HG03196 (cell line): ENCODE results near the gene KPNA1.

Experiments
- ATAC-seq: cut with Tn5 transposase; IDR thresholded peaks from one replicate; pipeline ENCODE4 v1.9.1; 2021; ENCODE audit not compliant: unreplicated experiment

KPNA1 gene

GRCh38 chr3:122416966-122417365, 97.8 kb downstream of the KPNA1 start:
- no peak for ATAC-seq

- peak; percentile 84 for ATAC-seq
These were observed 98.7 kb downstream of the KPNA1 start, which contains the start of gene WDR5B for GRCh38 chr3:122415762-122416654. WDR5B (minus strand) TSS chr3:122416062; CDS start chr3:122415528, 534 bp downstream.

DNA sequence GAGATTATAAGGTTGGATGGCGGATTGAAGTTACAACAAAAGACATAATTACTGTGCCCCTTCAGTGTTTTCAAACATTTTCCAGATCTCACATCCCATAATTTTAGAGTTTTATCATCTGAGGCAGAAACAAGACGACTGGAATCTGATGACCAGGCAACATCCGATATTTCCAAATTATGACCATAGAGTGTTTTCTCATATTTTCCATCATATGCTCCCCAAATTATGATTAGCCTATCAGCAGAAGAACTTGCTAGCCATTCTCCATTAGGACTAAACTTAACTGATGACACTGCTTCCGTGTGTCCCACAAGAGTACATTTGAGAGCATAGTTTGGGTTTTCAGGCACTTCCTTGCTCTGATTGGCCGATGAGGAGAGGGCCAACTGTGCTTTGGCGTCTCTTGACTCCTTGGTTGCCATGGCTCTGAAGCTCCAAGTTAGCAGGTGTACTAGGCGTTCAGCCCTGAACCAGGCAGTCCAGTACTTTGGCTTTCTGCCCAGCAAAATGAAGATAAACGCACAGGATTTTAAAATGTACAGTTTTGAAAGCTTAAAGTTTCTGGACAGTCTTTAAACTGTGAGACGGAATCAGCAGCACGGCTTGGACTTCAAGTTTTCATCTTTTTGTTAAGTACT, 99.5 kb downstream of the KPNA1 start:
- peak; percentile 41 for ATAC-seq

GRCh38 chr3:122414391-122414790, 100.3 kb downstream of the KPNA1 start:
- no peak for ATAC-seq

- ATAC-seq: no peak
These were observed 104.1 kb downstream of the KPNA1 start for GRCh38 chr3:122410639-122411038.

DNA sequence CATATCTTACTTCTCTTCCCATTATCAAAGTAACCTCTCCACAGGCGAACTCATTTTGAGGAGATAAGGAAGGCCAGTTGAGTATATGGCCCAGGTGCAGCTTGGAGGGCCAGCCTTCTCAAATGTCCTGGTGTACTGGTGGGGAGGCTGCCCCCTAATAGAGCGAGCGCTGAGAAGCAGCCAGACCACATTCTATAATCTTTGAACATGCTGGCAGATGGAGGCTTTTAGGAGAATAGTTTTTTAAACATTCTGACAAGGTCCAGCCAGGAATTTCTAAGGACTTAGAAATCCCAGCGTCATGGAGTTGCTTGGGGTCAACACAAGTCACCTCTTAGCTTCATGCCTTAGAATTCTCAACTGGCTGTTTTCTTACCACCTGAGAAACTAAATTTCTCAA, 104.6 kb downstream of the KPNA1 start:
- ATAC-seq: no peak

DNA sequence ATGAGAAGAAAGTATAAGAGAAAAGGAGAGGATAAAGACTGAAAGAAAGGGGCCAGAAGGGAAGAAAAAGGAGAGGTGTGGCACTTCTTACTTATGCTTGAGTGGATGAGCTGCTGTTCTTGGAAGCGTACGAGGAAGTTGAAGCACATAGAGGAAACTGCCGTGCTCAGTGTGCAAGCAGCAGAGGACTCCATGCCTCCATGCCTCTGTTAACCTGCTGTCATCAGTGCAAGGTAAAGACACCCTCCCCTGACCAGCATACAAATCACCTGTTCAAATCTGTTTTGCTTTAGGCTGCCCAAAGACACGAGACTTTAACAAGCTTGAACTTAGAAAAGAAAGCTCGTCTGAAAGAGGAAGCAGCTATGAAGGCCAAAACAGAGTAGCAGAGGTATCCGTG, 105.3 kb downstream of the KPNA1 start:
- no peak for ATAC-seq

DNA sequence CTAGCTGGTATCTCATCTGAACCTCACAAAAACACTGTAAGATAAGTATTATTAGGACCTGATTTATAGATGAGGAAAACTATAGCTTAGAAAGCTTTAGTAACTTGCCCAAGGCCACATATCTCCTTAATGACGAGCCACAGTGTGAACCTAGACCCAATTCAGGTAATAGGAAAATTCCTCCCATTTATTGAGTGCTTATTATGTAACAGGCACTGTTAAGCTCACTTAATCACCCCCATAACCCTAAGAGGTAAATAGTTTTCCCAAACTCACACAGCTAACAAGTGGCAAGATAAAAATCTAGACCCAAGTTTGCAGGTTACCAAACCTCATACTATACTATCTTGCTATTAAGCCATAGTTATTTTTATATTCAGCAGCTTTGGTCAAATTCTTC, 106.8 kb downstream of the KPNA1 start:
- no peak for ATAC-seq

DNA sequence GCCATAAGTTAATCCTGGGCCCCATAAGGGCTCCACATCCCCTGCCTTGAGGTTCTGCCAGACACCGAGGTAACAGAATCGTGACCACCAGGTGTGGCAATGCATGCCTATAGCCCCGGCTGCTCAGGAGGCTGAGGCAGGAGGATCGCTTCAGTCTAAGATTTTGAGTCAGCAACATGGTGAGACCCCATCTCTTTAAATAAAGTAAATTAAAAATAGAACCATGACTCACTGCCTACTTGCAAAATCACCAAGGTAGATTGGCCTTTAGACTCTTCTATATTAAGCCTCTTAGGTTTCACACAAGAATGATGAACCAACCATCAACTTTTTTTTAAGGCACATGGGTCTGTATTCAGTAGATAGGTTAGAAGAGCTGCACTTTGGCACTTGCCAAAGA, 108.5 kb downstream of the KPNA1 start:
- ATAC-seq: no peak

- no peak for ATAC-seq
These were observed 109.7 kb downstream of the KPNA1 start for GRCh38 chr3:122405015-122405414.

DNA sequence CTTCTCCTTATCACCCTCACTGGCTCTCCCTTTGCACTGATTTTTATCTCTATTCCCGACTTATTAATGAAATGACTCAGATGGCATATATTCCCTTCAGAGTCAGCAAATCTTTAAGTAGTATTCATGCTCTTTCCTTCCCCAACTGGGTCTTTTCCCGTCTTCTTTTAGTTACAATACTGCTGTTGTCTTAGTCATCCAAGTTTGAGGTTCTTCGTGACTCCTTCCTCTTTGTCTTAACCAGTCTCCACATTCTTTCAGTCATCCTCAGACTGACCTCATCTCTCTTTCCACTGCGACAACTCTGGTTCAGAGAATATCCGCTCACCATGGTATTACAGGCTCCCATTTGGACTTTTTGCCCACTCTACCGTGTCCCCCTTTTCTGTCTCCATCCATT, 111.2 kb downstream of the KPNA1 start:
- ATAC-seq: no peak

DNA sequence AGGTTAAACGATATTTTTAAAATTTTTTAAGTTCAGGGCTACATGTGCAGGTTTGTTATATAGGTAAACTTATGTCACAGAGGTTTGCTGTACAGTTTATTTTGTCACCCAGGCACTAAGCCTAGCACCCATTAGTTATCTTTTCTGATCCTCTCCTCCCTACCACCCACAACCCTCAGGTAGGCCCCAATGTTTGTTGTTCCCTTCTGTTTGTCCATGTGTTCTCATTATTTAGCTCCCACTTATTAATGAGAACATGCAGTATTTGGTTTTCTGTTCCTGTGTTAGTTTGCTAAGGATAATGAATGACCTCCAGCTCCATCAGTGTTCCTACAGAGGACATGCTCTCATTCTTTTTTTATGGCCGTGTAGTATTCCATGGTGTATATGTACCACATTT, 115.8 kb downstream of the KPNA1 start:
- ATAC-seq: no peak

- no peak for ATAC-seq
These were observed 117.5 kb downstream of the KPNA1 start for GRCh38 chr3:122397201-122397600.

DNA sequence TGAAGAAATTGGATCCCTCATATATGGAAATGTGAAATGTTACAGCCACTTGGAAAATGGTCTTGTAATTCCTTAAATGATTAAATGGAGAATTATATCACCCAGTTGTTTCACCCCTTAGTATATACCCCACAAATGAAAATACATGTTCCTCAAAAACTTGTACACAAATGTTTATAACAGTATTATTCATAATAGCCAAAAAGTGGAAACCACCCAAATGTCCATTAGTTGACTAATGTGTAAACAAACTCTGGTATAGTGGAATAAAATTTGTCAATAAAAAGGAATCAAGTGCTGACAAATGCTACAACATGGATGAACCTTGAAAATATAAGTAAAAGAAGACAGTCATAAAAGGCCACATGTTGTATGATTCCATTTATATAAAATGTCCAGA, 118.2 kb downstream of the KPNA1 start:
- no peak for ATAC-seq

GRCh38 chr3:122395582-122395981, 119.2 kb downstream of the KPNA1 start:
- ATAC-seq: no peak

GRCh38 chr3:122394173-122394572, 120.6 kb downstream of the KPNA1 start:
- ATAC-seq: no peak

GRCh38 chr3:122392868-122393844, 121.6 kb downstream of the KPNA1 start:
- no peak for ATAC-seq

- ATAC-seq: no peak
These were observed 122.9 kb downstream of the KPNA1 start for GRCh38 chr3:122391681-122392446.

DNA sequence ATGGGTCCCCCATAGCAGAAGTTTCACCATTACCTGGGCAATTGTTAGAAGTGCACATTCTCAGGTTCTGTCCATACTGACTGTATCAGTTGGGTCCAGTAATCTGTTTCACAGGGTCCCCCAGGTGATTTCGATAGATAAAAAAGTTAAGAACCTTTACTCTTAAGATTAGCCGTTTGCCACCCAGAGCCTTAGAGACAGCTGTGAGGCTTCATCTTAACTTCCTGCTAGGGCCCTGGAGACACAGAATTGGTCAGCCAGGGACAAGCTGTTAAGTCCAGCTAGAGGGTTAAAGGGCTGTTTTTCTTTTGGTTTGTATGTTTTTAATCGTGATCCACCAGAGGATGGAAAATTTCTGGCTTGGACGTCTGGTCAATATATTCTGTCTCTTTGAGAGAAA, 124.1 kb downstream of the KPNA1 start:
- no peak for ATAC-seq

DNA sequence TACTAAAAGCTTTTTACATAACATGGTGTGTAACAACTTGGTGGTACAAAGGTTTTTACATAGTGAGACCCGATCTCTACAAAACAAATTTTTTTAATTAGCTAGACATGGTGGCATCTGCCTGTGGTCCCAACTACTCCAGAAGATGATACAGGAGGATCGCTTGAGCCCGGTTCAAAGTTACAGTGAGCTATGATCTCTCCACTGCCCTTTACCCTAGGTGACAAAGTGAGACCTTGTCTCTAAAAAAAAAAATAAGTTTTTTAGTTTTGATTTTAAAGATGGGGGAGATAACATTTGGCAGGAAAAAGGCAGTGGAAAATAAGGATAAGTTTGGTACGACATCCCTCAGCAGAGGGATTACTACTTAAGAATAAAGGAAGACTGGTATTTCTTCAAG, 124.8 kb downstream of the KPNA1 start:
- no peak for ATAC-seq
